GM12865 (cell line): Measurements from ENCODE around the gene SSTR3.
A peak's percentile ranks its signal among the peaks of the same experiment; 100 is the strongest.
"Not testable (repeated sequence)": the region's sequence is repeated elsewhere in the genome, so short reads cannot be mapped to it uniquely, and the experiment has no call there.

Experiments
- DNase-seq: peaks from one replicate; pipeline ENCODE4 v3.0.0; 2010; ENCODE audit warnings: low read depth
- H3K4me3 ChIP-seq: 2 replicates; pipeline ENCODE4 v1.5.1; 2011; ENCODE audit warnings: mild to moderate bottlenecking, low read depth, low read length, control low read depth
- CTCF ChIP-seq: IDR thresholded peaks from 2 replicates; pipeline ENCODE4 v1.5.1; 2011; ENCODE audit warnings: low read length, control low read depth, low read depth, inconsistent platforms; ENCODE audit not compliant: insufficient read depth; ENCODE audit errors: missing control alignments

The SSTR3 gene

GRCh38 chr22:37171662-37172061, 40.6 kb downstream of the SSTR3 start:
- H3K4me3 ChIP-seq, result no peak overlapping the region
- no peak for DNase-seq
- no peak for TF ChIP-seq CTCF

- not testable (repeated sequence) for DNase-seq, H3K4me3 ChIP-seq
Observed at GRCh38 chr22:37170689-37171405, 41.4 kb downstream of the SSTR3 start.

GRCh38 chr22:37169947-37170688, 42.2 kb downstream of the SSTR3 start:
- TF ChIP-seq CTCF, result no peak
- DNase-seq, result no peak
- no peak overlapping the region for H3K4me3 ChIP-seq

GRCh38 chr22:37169406-37169805, 42.9 kb downstream of the SSTR3 start:
- H3K4me3 ChIP-seq, result no peak overlapping the region
- DNase-seq, result no peak
- TF ChIP-seq CTCF, result no peak

GRCh38 chr22:37167981-37168647, 44.2 kb downstream of the SSTR3 start:
- DNase-seq, result peak; percentile 57
- H3K4me3 ChIP-seq, result no peak overlapping the region
- no peak for TF ChIP-seq CTCF

- no peak for DNase-seq
- TF ChIP-seq CTCF, result no peak
- peak overlapping the region; percentile 30 for H3K4me3 ChIP-seq
Observed at GRCh38 chr22:37167176-37167980, 44.9 kb downstream of the SSTR3 start.
